PC-3 (cell line): Measurements from ENCODE around the gene ZNF524. TPM values are rescaled to one million over a fixed set of nuclear protein-coding genes. Genes with fewer than 3 reads are reported as not detected.
A peak's percentile ranks its signal among the peaks of the same experiment; 100 is the strongest.

Source experiments
- ATAC-seq: fragments of 200-7000 bp; cut with Tn5 transposase; 2 replicates; pipeline ENCODE4 v1.9.1; 2020; ENCODE audit warnings: mild to moderate bottlenecking, moderate library complexity
- BruUV-seq: library from RNA; stranded (reverse); fragments of 400-500 nt; replicated peaks from 2 replicates; lab custom pipeline; 2021; lab: Mats Ljungman, UMichigan
- CTCF ChIA-PET: fragments of 300-600 bp; sonication (Branson Sonifier 250); formaldehyde crosslinking; loops from one replicate; lab custom pipeline; 2022; ENCODE audit warnings: antibody characterized with exemption; lab: Charles Lee
- POLR2A ChIA-PET: fragments of 300-600 bp; sonication (Branson Sonifier 250); formaldehyde crosslinking; loops from one replicate; lab custom pipeline; 2022; ENCODE audit warnings: antibody characterized with exemption; ENCODE audit not compliant: unreplicated experiment; lab: Charles Lee
- DNase-seq: peaks from one replicate; pipeline ENCODE4 v3.0.0-alpha.2; 2015
- H2AFZ ChIP-seq: fragments of 300-600 bp; sonication (generic); 2 replicates; pipeline ENCODE4 v1.6.0; 2016; ENCODE audit warnings: antibody characterized with exemption, low read length
- H3F3A ChIP-seq: fragments of 300-600 bp; sonication (generic); one replicate; pipeline ENCODE4 v1.6.0; 2017; ENCODE audit warnings: antibody characterized with exemption, low read length, control low read depth, mild to moderate bottlenecking; ENCODE audit not compliant: unreplicated experiment
- H3K27ac ChIP-seq: fragments of 300-600 bp; sonication (generic); 2 replicates; pipeline ENCODE4 v1.5.1; 2016; ENCODE audit warnings: mild to moderate bottlenecking, low read length
- H3K27me3 ChIP-seq: fragments of 300-600 bp; sonication (generic); 2 replicates; pipeline ENCODE4 v1.6.1; 2016; ENCODE audit warnings: low read length, mixed read lengths
- H3K36me3 ChIP-seq: fragments of 300-600 bp; sonication (generic); 2 replicates; pipeline ENCODE4 v1.6.1; 2016; ENCODE audit warnings: low read depth, mixed run types, low read length, mixed read lengths
- H3K4me1 ChIP-seq: fragments of 300-600 bp; sonication (generic); 2 replicates; pipeline ENCODE4 v1.5.1; 2016; ENCODE audit warnings: low read length; ENCODE audit not compliant: insufficient read depth
- H3K4me2 ChIP-seq: fragments of 300-600 bp; sonication (generic); 2 replicates; pipeline ENCODE4 v1.6.0; 2016; ENCODE audit warnings: low read length
- H3K4me3 ChIP-seq: fragments of 300-600 bp; sonication (generic); 2 replicates; pipeline ENCODE4 v1.5.1; 2016; ENCODE audit warnings: mild to moderate bottlenecking, low read length, mixed read lengths
- H3K79me2 ChIP-seq: fragments of 300-600 bp; sonication (generic); 2 replicates; pipeline ENCODE4 v1.6.1; 2017; ENCODE audit warnings: low read length, mixed read lengths
- H3K9ac ChIP-seq: fragments of 300-600 bp; sonication (generic); 2 replicates; pipeline ENCODE4 v1.6.0; 2016; ENCODE audit warnings: mild to moderate bottlenecking, low read length
- H3K9me2 ChIP-seq: fragments of 300-600 bp; sonication (generic); replicated peaks from 2 replicates; pipeline ENCODE4 v1.6.1; 2016; ENCODE audit warnings: mixed run types, low read length, mixed read lengths
- H3K9me3 ChIP-seq: fragments of 300-600 bp; sonication (generic); 2 replicates; pipeline ENCODE4 v1.6.1; 2016; ENCODE audit warnings: low read length, mixed read lengths
- H4K20me1 ChIP-seq: fragments of 300-600 bp; sonication (generic); 2 replicates; pipeline ENCODE4 v1.6.1; 2016; ENCODE audit warnings: low read length, mixed read lengths
- EZH2 ChIP-seq: fragments of 300-600 bp; sonication (generic); IDR thresholded peaks from one replicate; pipeline ENCODE4 v1.6.1; 2017; ENCODE audit warnings: antibody characterized with exemption, mild to moderate bottlenecking, low read length; ENCODE audit not compliant: unreplicated experiment
- EZH2phosphoT487 ChIP-seq: fragments of 300-600 bp; sonication (generic); IDR thresholded peaks from 2 replicates; pipeline ENCODE4 v1.6.1; 2018; ENCODE audit warnings: mild to moderate bottlenecking, antibody characterized with exemption, low read length, borderline replicate concordance
- intact Hi-C: fragments of 100-400 bp; cut with micrococcal nuclease; formaldehyde crosslinking; loops from 2 replicates; pipeline ENCODE4 v1.9.0; 2023
- total RNA-seq: library from RNA; depleted of rRNA; stranded (reverse); fragments of >200 nt; gene quantifications from 2 replicates; pipeline ENCODE4 v1.2.3, GENCODE V29; 2014
- TF ChIP-seq, protein P1 (sequence below): fragments of 300-600 bp; sonication (generic); conservative IDR thresholded peaks from 2 replicates; pipeline ENCODE4 v1.5.1; 2017; ENCODE audit warnings: antibody characterized with exemption, low read depth, mild to moderate bottlenecking, low read length

The ZNF524 gene
- total RNA-seq, 1 experiment from 2014 or later, result 27.7 TPM

DNA sequence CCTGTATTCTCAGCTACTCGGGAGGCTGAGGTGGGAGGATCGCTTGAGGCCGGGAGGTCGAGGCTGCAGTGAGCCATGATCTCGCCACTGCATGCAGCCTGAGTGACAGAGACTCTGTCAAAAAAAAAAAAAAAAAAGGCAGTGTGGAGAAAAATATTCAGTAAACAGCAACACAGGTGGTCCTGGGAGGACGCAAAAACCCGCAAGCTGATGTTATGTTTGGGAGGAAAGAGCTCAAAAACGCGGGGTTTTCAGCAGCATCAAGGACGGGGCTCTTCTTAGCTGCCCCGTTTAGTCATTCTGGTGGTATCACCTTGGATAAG is 24.9 kb downstream of the ZNF524 start:
- Histone ChIP-seq H3K27me3 (no peaks in the 10 kb centered on the region), H3K4me1 (peaks cover 10% of the 10 kb centered on the region), H3K36me3 (no peaks in the 10 kb centered on the region), H3K4me3 (peak overlapping the region; percentile 71), H3K4me2 (peak overlapping the region; percentile 91), H3K27ac (peak overlapping the region; percentile 76; the same call in 1 of the 2 replicates), H3K79me2 (peaks cover 8% of the 10 kb centered on the region), H3K9me3 (no peaks in the 10 kb centered on the region), H3K9me2 (no peaks in the 10 kb centered on the region), H3K9ac (peak overlapping the region; percentile 87), H4K20me1 (peaks cover 4% of the 10 kb centered on the region; the same call in 1 of the 2 replicates), H2AFZ (peak overlapping the region; percentile 92), H3F3A (no peaks in the 10 kb centered on the region)
- CTCF ChIA-PET, result interaction anchor here (0.5 to 0.7 kb wide), 2 partner anchors 16 to 129 kb away, joined by 3 to 7 read pairs; no protein-coding TSS in a partner anchor
- intact Hi-C loops, result loop anchor here (2.0 kb wide), 1 partner anchor 38 kb away; no protein-coding TSS in a partner anchor
- no peak for DNase-seq
- ATAC-seq, result no peak
- POLR2A ChIA-PET, result interaction anchor here (0.6 to 1.2 kb wide), 6 partner anchors 8 to 466 kb away, joined by 3 to 6 read pairs (median 4); partner anchors contain the start of genes FIZ1 and U2AF2
- TSS peak; percentile 67 for BruUV-seq
- TF ChIP-seq EZH2 (no peak), EZH2phosphoT487 (no peak)
- TF ChIP-seq, protein P1, sequence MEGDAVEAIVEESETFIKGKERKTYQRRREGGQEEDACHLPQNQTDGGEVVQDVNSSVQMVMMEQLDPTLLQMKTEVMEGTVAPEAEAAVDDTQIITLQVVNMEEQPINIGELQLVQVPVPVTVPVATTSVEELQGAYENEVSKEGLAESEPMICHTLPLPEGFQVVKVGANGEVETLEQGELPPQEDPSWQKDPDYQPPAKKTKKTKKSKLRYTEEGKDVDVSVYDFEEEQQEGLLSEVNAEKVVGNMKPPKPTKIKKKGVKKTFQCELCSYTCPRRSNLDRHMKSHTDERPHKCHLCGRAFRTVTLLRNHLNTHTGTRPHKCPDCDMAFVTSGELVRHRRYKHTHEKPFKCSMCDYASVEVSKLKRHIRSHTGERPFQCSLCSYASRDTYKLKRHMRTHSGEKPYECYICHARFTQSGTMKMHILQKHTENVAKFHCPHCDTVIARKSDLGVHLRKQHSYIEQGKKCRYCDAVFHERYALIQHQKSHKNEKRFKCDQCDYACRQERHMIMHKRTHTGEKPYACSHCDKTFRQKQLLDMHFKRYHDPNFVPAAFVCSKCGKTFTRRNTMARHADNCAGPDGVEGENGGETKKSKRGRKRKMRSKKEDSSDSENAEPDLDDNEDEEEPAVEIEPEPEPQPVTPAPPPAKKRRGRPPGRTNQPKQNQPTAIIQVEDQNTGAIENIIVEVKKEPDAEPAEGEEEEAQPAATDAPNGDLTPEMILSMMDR, result no peak

DNA sequence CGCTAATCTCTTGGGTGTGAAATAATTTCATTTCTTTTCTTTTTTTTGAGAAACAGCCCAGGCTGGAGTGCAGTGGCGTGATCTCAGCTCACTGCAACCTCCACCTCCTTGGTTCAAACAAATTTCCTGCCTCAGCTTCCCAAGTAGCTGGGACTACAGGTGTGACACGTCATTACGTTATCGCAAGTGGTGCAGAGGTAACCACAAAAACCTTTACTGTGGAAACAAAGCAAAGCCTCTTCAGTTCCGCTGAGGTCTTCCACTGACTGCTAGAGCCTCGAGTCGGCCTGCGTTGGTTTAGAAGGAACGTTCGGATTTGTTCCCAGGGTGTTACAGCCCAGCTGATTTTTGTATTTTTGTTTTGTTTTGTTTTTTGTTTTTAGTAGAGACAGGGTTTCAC is 26.3 kb downstream of the ZNF524 start:
- Histone ChIP-seq H3K27me3 (no peaks in the 10 kb centered on the region), H3K9me3 (no peaks in the 10 kb centered on the region), H3K9ac (no peak overlapping the region), H3K36me3 (no peaks in the 10 kb centered on the region), H3F3A (no peaks in the 10 kb centered on the region), H3K4me2 (no peak overlapping the region), H3K79me2 (peaks cover 8% of the 10 kb centered on the region), H3K27ac (no peak overlapping the region), H3K4me3 (no peak overlapping the region), H4K20me1 (peaks cover 4% of the 10 kb centered on the region; the same call in 1 of the 2 replicates), H2AFZ (no peak overlapping the region), H3K9me2 (no peaks in the 10 kb centered on the region), H3K4me1 (peaks cover 10% of the 10 kb centered on the region)
- POLR2A ChIA-PET, result interaction anchor here (0.5 kb wide), 1 partner anchor 8 kb away, joined by 24 read pairs; no protein-coding TSS in a partner anchor
- BruUV-seq, result no TSS peak
- CTCF ChIA-PET, result no interaction called here
- intact Hi-C loops, result no loop called here
- ATAC-seq, result no peak
- TF ChIP-seq, protein P1, result no peak
- TF ChIP-seq EZH2 (no peak), EZH2phosphoT487 (no peak)
- DNase-seq, result no peak

DNA sequence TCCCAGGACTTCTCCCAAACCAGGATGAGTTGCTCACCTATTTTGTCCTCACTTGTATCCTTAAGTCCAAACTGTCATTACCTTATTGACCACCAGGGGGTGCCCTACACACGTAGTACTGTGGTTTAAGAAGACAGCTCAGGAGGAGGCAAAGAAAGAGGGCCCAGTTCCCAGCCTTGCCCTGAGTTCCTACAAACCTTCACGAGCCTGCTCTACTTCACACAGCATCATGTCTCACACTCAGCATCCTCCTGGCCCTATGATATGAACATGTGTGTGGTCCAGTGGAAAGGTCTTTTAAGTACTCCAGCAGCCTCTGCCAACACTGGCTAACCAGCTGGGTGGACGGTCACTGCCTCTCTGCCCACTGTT is 32.4 kb downstream of the ZNF524 start:
- no peaks in the 10 kb centered on the region for H3F3A ChIP-seq
- peaks cover 27% of the 10 kb centered on the region for H3K79me2 ChIP-seq
- ATAC-seq (peak; percentile 73), DNase-seq (peak; percentile 99)
- no peaks in the 10 kb centered on the region for H4K20me1 ChIP-seq
- H3K9me3 ChIP-seq, result no peaks in the 10 kb centered on the region
- no TSS peak for BruUV-seq
- no peaks in the 10 kb centered on the region for H3K36me3 ChIP-seq
- no peak overlapping the region for H3K4me2 ChIP-seq
- CTCF ChIA-PET, result interaction anchor here (0.5 to 1.6 kb wide), 9 partner anchors 11 to 210 kb away, joined by 3 to 12 read pairs (median 5); partner anchors contain the start of genes FIZ1 and ZNF524
- no peak overlapping the region for H3K27ac ChIP-seq
- peak overlapping the region; percentile 42 for H2AFZ ChIP-seq
- H3K4me3 ChIP-seq, result no peak overlapping the region
- H3K9ac ChIP-seq, result no peak overlapping the region
- TF ChIP-seq, protein P1, result peak; percentile 96
- no peak for TF ChIP-seq EZH2
- intact Hi-C loops, result loop anchor here (5.0 kb wide), 2 partner anchors 35 to 170 kb away; partner anchors contain the start of genes C19orf85, FIZ1 and ISOC2
- H3K4me1 ChIP-seq, result peaks cover 13% of the 10 kb centered on the region
- H3K27me3 ChIP-seq, result no peaks in the 10 kb centered on the region
- no peaks in the 10 kb centered on the region for H3K9me2 ChIP-seq
- POLR2A ChIA-PET, result interaction anchor here (0.5 to 0.6 kb wide), 3 partner anchors 8 to 451 kb away, joined by 3 to 7 read pairs (median 4); partner anchors contain the start of genes FIZ1 and ZNF784
